ENCODE data around the gene TOMM34. TPM values are rescaled to one million over a fixed set of nuclear protein-coding genes. Genes with fewer than 3 reads are reported as not detected.

The TOMM34 gene
- total RNA-seq, 4 donors from 2014 or later = 5.8 to 14.8 (median 13.9) TPM

GRCh38 chr20:44897133-44897532 lies 63.1 kb downstream of the TOMM34 start:
- no peak for DNase-seq (ENCODE audit: extremely low spot score)
- peaks cover 42 to 78% (median 69%) of the 10 kb centered on the region in 4 donors for H3K4me1 ChIP-seq
- 65% methylated on average over 1 of the region's 1 CpG for WGBS
- TF ChIP-seq POLR2AphosphoS5 (IDR thresholded peaks at IDR 0.05) (no peak), EP300 (IDR thresholded peaks at IDR 0.05) (no peak), POLR2A (IDR thresholded peaks at IDR 0.05; ENCODE audit: low read depth) (no peak)
- TF ChIP-seq, protein P1, sequence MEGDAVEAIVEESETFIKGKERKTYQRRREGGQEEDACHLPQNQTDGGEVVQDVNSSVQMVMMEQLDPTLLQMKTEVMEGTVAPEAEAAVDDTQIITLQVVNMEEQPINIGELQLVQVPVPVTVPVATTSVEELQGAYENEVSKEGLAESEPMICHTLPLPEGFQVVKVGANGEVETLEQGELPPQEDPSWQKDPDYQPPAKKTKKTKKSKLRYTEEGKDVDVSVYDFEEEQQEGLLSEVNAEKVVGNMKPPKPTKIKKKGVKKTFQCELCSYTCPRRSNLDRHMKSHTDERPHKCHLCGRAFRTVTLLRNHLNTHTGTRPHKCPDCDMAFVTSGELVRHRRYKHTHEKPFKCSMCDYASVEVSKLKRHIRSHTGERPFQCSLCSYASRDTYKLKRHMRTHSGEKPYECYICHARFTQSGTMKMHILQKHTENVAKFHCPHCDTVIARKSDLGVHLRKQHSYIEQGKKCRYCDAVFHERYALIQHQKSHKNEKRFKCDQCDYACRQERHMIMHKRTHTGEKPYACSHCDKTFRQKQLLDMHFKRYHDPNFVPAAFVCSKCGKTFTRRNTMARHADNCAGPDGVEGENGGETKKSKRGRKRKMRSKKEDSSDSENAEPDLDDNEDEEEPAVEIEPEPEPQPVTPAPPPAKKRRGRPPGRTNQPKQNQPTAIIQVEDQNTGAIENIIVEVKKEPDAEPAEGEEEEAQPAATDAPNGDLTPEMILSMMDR (IDR thresholded peaks at IDR 0.05) = no peak
- intact Hi-C loops (cut with DNase I) = no loop called here
- no peak overlapping the region for H3K4me3 ChIP-seq
- H3K9me3 ChIP-seq = no peaks in the 10 kb centered on the region
- peaks cover 0 to 18% (median 13%) of the 10 kb centered on the region in 4 donors for H3K36me3 ChIP-seq
- H3K27ac ChIP-seq (replicated peaks in 1 of 4) = peak overlapping the region in 2 of 4 donors; percentile 7 to 17
- no peaks in the 10 kb centered on the region for H3K27me3 ChIP-seq

- TF ChIP-seq POLR2A (IDR thresholded peaks at IDR 0.05; ENCODE audit: low read depth) (no peak), EP300 (IDR thresholded peaks at IDR 0.05) (no peak), POLR2AphosphoS5 (IDR thresholded peaks at IDR 0.05) (no peak)
- TF ChIP-seq, protein P1 (IDR thresholded peaks at IDR 0.05) = no peak
- 85% methylated on average over 1 of the region's 1 CpG for WGBS
- Histone ChIP-seq H3K4me3 (no peak overlapping the region), H3K27me3 (no peaks in the 10 kb centered on the region), H3K4me1 (peaks cover 48 to 82% (median 69%) of the 10 kb centered on the region in 4 donors), H3K9me3 (no peaks in the 10 kb centered on the region), H3K36me3 (peaks cover 0 to 13% (median 8%) of the 10 kb centered on the region in 4 donors), H3K27ac (replicated peaks in 1 of 4) (peak overlapping the region in 1 of 4 donors; percentile 7)
- no peak for DNase-seq (ENCODE audit: extremely low spot score)
- intact Hi-C loops (cut with DNase I) = no loop called here
Observed at GRCh38 chr20:44896583-44896982, 63.6 kb downstream of the TOMM34 start.

GRCh38 chr20:44894959-44895358 lies 65.2 kb downstream of the TOMM34 start:
- Histone ChIP-seq H3K27ac (replicated peaks in 1 of 4) (no peak overlapping the region), H3K27me3 (no peaks in the 10 kb centered on the region), H3K4me3 (no peak overlapping the region), H3K9me3 (no peaks in the 10 kb centered on the region), H3K4me1 (peaks cover 53 to 82% (median 73%) of the 10 kb centered on the region in 4 donors), H3K36me3 (peaks cover 0 to 6% (median 0%) of the 10 kb centered on the region in 4 donors)
- intact Hi-C loops (cut with DNase I) = no loop called here
- TF ChIP-seq POLR2AphosphoS5 (IDR thresholded peaks at IDR 0.05) (no peak), POLR2A (IDR thresholded peaks at IDR 0.05; ENCODE audit: low read depth) (no peak), EP300 (IDR thresholded peaks at IDR 0.05) (no peak)
- TF ChIP-seq, protein P1 (IDR thresholded peaks at IDR 0.05) = no peak
- WGBS = 69% methylated on average over 2 of the region's 2 CpGs
- DNase-seq (ENCODE audit: extremely low spot score) = no peak

Small RNA genes lying within 50 kb of the gene (small RNA-seq; reads per million reads assigned to genes)
- gene RF00019 = 0 reads per million in 3 donors

Other genes with a start within 250 kb of the TOMM34 start
- 100 to 1,000 TPM; 350 to 833 (median 456) TPM for gene CCN5, start 245.0 kb downstream of the TOMM34 start, total RNA-seq
- gene KCNK15, start 214.5 kb downstream of the TOMM34 start, total RNA-seq = 1 to 10 TPM; 3.6 to 5.6 (median 5.0) TPM
- gene RIMS4, start 149.9 kb downstream of the TOMM34 start, total RNA-seq = 1 to 10 TPM; 1.2 to 2.6 (median 1.9) TPM
- gene YWHAB, start 74.7 kb downstream of the TOMM34 start, total RNA-seq = 100 to 1,000 TPM; 121 to 140 (median 130) TPM
- 1 to 10 TPM; 2.0 to 5.9 (median 2.9) TPM for gene PABPC1L, start 50.3 kb downstream of the TOMM34 start, total RNA-seq
- 10 to 100 TPM; 26.0 to 31.6 (median 27.7) TPM for gene STK4, start 6.1 kb upstream of the TOMM34 start, total RNA-seq
- under 1 TPM in 1 of 4 donors, not detected in 3; 0.17 TPM for gene KCNS1, start 140.7 kb upstream of the TOMM34 start, total RNA-seq
- not detected for gene WFDC5, start 154.8 kb upstream of the TOMM34 start, total RNA-seq
- gene WFDC12, start 164.1 kb upstream of the TOMM34 start, total RNA-seq = not detected
- 1 to 10 TPM in 1 of 4 donors, not detected in 3; 1.0 TPM for gene PI3, start 214.5 kb upstream of the TOMM34 start, total RNA-seq
- not detected for gene SEMG1, start 246.6 kb upstream of the TOMM34 start, total RNA-seq